Activated CD4-positive, alpha-beta memory T cell treated with anti-CD3 and anti-CD28 coated beads for 36 hours (primary cell): Measurements from ENCODE around the gene SMYD1. TPM values are rescaled to one million over a fixed set of nuclear protein-coding genes. Genes with fewer than 3 reads are reported as not detected.

Experiments
- CTCF ChIA-PET: fragments of 350-600 bp; sonication (Branson Sonifier 250); formaldehyde crosslinking; loops from one replicate; lab custom pipeline; 2021; ENCODE audit warnings: antibody characterized with exemption, inconsistent platforms; lab: Charles Lee
- POLR2A ChIA-PET: fragments of 350-600 bp; sonication (Branson Sonifier 250); formaldehyde crosslinking; loops from one replicate; lab custom pipeline; 2021; ENCODE audit warnings: antibody characterized with exemption; lab: Charles Lee
- DNase-seq: peaks from one replicate; pipeline ENCODE4 v3.0.0-alpha.2; 2020
- H3K27ac Mint-ChIP-seq: one replicate; pipeline ENCODE4 v1.8.0; 2021; ENCODE audit warnings: mixed read lengths
- H3K27me3 Mint-ChIP-seq: one replicate; pipeline ENCODE4 v1.8.0; 2021; ENCODE audit warnings: mixed read lengths
- H3K36me3 Mint-ChIP-seq: one replicate; pipeline ENCODE4 v1.8.0; 2021; ENCODE audit warnings: mixed read lengths
- H3K4me1 Mint-ChIP-seq: one replicate; pipeline ENCODE4 v1.8.0; 2021; ENCODE audit warnings: low read depth, mixed read lengths
- H3K4me3 Mint-ChIP-seq: one replicate; pipeline ENCODE4 v1.8.0; 2021; ENCODE audit warnings: mild to moderate bottlenecking, mixed read lengths
- H3K9me3 Mint-ChIP-seq: one replicate; pipeline ENCODE4 v1.8.0; 2021; ENCODE audit warnings: mixed read lengths
- intact Hi-C: fragments of 100-400 bp; cut with micrococcal nuclease; formaldehyde crosslinking; loops from one replicate; pipeline ENCODE4 v1.15.1; 2023
- total RNA-seq, 2 experiments: library from RNA; stranded (reverse); gene quantifications; one replicate each; pipeline ENCODE4 v1.2.3, GENCODE V29; 2021

SMYD1 gene
- total RNA-seq, 2 experiments from 2014 or later, result not detected

DNA sequence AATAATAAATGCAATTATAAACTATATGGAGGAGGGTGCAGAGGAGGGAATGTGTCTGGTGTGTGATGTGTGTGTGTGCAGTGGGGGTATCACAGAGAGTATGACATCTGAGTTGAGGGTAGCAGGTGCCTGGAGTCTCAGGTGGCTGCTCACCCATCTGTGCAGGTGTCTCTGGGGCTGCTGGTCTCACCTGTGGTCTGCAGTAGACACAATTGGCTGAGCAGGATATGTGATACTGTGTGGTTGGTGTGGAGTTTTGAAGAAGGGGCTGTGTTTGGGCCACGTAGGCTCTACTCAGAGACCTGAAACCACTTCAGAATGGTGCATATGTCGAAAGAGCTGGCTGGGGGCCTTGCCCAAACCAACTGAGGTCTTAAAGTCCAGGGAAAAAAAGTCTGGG lies 43.2 kb downstream of the SMYD1 start:
- Mint-ChIP-seq H3K9me3 (no peaks in the 10 kb centered on the region), H3K4me3 (no peak overlapping the region), H3K27ac (no peak overlapping the region), H3K4me1 (no peaks in the 10 kb centered on the region), H3K27me3 (no peaks in the 10 kb centered on the region), H3K36me3 (no peaks in the 10 kb centered on the region)
- intact Hi-C loops, result no loop called here
- no peak for DNase-seq
- ChIA-PET CTCF (no interaction called here), POLR2A (no interaction called here)

GRCh38 chr2:88113069-88113468 lies 45.4 kb downstream of the SMYD1 start:
- ChIA-PET POLR2A (no interaction called here), CTCF (no interaction called here)
- Mint-ChIP-seq H3K4me1 (no peaks in the 10 kb centered on the region), H3K4me3 (no peak overlapping the region), H3K27ac (no peak overlapping the region), H3K27me3 (no peaks in the 10 kb centered on the region), H3K36me3 (no peaks in the 10 kb centered on the region), H3K9me3 (no peaks in the 10 kb centered on the region)
- DNase-seq, result no peak
- intact Hi-C loops, result no loop called here

- Mint-ChIP-seq H3K27ac (no peak overlapping the region), H3K36me3 (no peaks in the 10 kb centered on the region), H3K4me3 (no peak overlapping the region), H3K9me3 (no peaks in the 10 kb centered on the region), H3K4me1 (no peaks in the 10 kb centered on the region), H3K27me3 (no peaks in the 10 kb centered on the region)
- CTCF ChIA-PET, result no interaction called here
- DNase-seq, result no peak
- POLR2A ChIA-PET, result no interaction called here
- intact Hi-C loops, result no loop called here
Measured at GRCh38 chr2:88114889-88115288, 47.3 kb downstream of the SMYD1 start.

- CTCF ChIA-PET, result no interaction called here
Measured at GRCh38 chr2:88115825-88116518, 48.3 kb downstream of the SMYD1 start.

DNA sequence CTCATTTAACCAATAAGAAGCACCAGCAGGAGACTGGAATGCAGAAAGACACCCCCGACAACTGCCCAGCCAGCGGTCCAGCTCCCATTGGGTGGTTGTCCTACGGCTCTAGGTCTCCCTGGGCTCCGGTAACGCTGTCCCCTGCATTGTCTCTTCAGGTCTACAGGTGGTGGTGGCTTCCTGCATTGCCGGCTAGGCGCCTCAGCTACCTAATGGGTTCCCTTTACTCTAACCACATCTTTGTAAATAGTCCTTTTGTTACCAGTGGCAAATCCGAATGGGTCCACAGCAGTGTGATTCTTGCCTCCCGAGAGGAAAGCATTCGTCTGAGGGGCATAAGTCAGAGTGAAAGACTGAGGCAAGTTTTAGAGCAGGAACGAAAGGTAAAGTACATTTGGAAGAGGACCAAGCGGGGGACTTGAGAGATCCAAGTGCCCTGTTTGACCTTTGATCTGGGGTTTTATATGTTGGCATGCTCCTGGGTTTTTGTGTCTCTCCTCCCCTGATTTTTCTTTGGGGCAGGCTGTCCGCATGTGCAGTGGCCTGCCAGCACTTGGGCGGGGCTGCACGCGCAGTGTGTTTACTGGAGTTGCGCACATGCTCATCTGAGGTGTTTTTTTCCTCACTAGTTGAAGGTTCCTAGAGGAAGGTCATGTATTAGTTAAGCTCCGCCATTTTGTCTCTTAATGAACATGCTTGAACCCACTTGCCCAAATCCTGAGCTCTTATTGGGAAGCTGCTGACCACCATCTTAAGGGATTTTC lies 49.2 kb downstream of the SMYD1 start:
- no peaks in the 10 kb centered on the region for H3K4me1 Mint-ChIP-seq
- no peak overlapping the region for H3K27ac Mint-ChIP-seq
- no peak overlapping the region for H3K4me3 Mint-ChIP-seq
- H3K9me3 Mint-ChIP-seq, result no peaks in the 10 kb centered on the region
- no peaks in the 10 kb centered on the region for H3K36me3 Mint-ChIP-seq
- ChIA-PET POLR2A (no interaction called here), CTCF (interaction anchor here (1.1 kb wide), 1 partner anchor 56 kb away, joined by 3 read pairs; no protein-coding TSS in a partner anchor)
- intact Hi-C loops, result no loop called here
- no peaks in the 10 kb centered on the region for H3K27me3 Mint-ChIP-seq
- no peak for DNase-seq

More at GRCh38 chr2:88115825-88116518, 48.3 kb downstream of the SMYD1 start:
- no peak overlapping the region for H3K27ac Mint-ChIP-seq
- H3K4me1 Mint-ChIP-seq, result no peaks in the 10 kb centered on the region
- H3K27me3 Mint-ChIP-seq, result no peaks in the 10 kb centered on the region
- POLR2A ChIA-PET, result no interaction called here
- no peaks in the 10 kb centered on the region for H3K36me3 Mint-ChIP-seq
- DNase-seq, result no peak
- intact Hi-C loops, result no loop called here
- no peaks in the 10 kb centered on the region for H3K9me3 Mint-ChIP-seq
- no peak overlapping the region for H3K4me3 Mint-ChIP-seq

DNA sequence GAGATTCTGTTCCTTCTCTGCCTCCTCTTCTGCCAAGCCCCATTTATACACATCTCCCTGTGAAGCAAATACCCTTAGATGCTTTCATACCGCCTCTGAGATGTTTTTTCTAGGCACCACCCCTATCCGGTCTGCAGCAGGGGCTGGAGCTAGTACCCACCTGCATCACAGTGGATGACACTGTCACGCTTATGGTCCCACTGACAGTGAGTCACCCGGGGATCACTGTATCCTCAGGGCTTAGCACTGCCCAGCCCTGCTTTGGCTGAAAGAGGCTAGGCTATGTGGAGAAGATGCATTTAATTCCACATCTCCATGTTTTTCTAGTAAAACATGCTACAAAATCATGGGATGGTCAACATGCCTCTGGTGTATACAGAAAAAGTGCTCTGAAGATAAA lies 50.3 kb downstream of the SMYD1 start:
- POLR2A ChIA-PET, result no interaction called here
- CTCF ChIA-PET, result no interaction called here
- H3K27me3 Mint-ChIP-seq, result peaks cover 3% of the 10 kb centered on the region

DNA sequence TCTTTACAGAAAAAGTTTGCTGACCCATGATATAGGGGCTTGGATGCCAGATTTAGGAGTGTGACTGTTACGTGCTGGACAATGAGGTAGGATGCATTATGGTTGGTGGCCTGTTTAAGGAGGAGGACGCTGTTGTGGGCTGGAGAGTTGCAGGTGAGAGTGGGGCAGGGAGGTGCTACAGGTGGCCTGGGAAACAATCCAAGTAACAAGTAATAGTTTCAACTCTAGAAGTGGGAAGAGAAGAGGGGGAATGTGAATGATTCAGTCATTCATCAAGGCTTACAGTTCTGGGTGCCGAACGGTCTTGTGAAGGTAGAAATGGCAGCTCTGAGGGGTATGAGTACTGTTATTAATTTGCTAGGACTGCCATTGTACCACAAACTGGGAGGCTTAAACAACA lies 54.1 kb downstream of the SMYD1 start:
- no peaks in the 10 kb centered on the region for H3K4me1 Mint-ChIP-seq

More for the DNA sequence above, 50.3 kb downstream of the SMYD1 start:
- no peak for DNase-seq
- H3K27ac Mint-ChIP-seq, result no peak overlapping the region
- H3K36me3 Mint-ChIP-seq, result no peaks in the 10 kb centered on the region
- no peak overlapping the region for H3K4me3 Mint-ChIP-seq
- H3K9me3 Mint-ChIP-seq, result no peaks in the 10 kb centered on the region
- H3K4me1 Mint-ChIP-seq, result no peaks in the 10 kb centered on the region
- intact Hi-C loops, result no loop called here

GRCh38 chr2:88122141-88122884 lies 54.7 kb downstream of the SMYD1 start:
- ChIA-PET POLR2A (no interaction called here), CTCF (no interaction called here)
- Mint-ChIP-seq H3K9me3 (no peaks in the 10 kb centered on the region), H3K36me3 (no peaks in the 10 kb centered on the region), H3K27me3 (peaks cover 7% of the 10 kb centered on the region), H3K27ac (no peak overlapping the region), H3K4me1 (no peaks in the 10 kb centered on the region), H3K4me3 (no peak overlapping the region)
- intact Hi-C loops, result no loop called here
- DNase-seq, result no peak

More for the DNA sequence above, 54.1 kb downstream of the SMYD1 start:
- no peaks in the 10 kb centered on the region for H3K36me3 Mint-ChIP-seq
- POLR2A ChIA-PET, result no interaction called here
- intact Hi-C loops, result no loop called here
- no peak overlapping the region for H3K27ac Mint-ChIP-seq
- H3K9me3 Mint-ChIP-seq, result no peaks in the 10 kb centered on the region
- no peak for DNase-seq
- CTCF ChIA-PET, result no interaction called here
- H3K4me3 Mint-ChIP-seq, result no peak overlapping the region
- H3K27me3 Mint-ChIP-seq, result peaks cover 7% of the 10 kb centered on the region

DNA sequence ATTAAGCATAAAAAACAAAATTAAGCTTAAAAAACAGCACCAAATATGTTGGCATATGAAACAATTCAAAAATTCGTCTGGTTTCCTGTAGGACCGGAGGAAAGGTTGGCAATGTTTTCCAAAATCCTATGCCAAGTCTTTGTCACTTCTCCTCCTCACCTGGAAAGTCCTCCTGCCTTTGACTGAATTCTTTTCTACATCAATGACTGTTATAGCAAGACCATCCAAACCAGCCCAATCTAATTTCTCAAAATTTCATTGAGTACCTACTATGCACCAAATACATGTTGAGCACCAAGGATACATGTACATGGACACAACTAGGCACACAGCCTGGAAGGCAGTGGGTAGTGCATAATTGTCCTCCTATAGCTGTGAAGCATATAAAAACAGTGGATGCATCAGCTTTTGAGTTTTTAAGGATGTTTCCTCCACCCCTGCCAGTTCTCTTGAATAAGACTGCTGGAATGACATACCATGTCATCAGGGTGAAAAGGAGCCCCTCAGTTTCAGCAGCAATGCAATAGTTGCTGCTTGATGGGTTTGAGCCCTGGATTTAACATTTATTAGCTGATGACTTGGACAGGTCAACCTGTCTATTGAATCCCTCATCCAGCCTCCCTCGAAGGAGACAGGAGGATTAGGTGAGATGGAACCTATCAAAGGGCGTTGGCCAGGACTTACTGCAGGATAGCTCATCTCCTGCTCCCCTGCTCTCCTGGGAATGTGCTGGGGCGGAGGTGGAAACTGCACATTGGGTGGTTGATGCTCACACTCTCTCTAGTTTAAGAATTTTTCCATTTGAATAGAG lies 55.7 kb downstream of the SMYD1 start:
- H3K9me3 Mint-ChIP-seq, result no peaks in the 10 kb centered on the region
- CTCF ChIA-PET, result no interaction called here
- no peak for DNase-seq
- no peaks in the 10 kb centered on the region for H3K4me1 Mint-ChIP-seq
- POLR2A ChIA-PET, result no interaction called here
- H3K4me3 Mint-ChIP-seq, result no peak overlapping the region
- H3K36me3 Mint-ChIP-seq, result no peaks in the 10 kb centered on the region
- peaks cover 7% of the 10 kb centered on the region for H3K27me3 Mint-ChIP-seq
- H3K27ac Mint-ChIP-seq, result no peak overlapping the region
- intact Hi-C loops, result no loop called here

DNA sequence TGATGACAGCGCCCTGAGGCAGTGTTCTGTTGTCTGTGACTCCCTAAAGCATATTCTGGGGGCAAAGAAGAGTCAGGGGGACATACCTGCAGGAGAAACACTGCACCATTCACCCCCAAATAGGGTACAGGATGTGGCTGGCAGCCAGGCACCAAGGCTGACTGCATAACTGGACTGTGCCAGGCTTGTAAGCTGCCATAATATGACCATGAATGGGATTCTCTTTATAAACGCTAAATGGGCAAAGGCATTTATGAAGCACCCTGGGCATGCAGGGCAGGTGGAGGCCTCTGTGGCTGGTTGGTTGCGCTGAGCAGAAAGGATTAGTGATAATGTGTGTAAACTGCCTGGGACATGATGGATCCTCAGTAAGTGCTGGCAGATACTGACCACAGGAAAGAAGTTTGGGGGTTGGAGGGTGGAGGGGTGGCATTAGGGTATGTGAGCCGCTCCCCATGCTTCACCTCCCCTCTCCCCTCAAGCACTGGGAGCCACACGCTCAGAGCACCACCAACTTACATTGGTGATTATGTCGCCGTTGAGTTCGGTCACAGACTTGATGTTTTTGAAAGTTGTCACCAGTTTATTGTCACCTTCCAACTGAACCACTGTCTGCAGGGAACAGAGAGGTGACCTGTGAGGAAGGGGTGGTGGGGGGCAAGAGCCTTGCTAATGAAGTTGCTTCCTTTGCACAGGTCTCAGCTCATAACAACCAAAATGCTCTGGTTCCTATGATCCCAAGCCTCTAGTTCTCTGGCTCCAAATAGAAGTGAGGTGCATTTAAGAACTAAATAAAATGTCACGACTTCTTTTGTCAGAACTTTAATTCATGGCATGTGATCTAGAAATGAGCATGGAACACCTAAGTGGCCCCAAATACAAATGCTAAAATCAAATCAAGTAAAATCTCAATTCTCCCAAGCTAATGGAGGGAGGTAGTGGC lies 56.6 kb downstream of the SMYD1 start:
- ChIA-PET CTCF (no interaction called here), POLR2A (no interaction called here)
- Mint-ChIP-seq H3K36me3 (no peaks in the 10 kb centered on the region), H3K4me3 (no peak overlapping the region), H3K9me3 (no peaks in the 10 kb centered on the region), H3K27me3 (peaks cover 7% of the 10 kb centered on the region), H3K27ac (no peak overlapping the region), H3K4me1 (no peaks in the 10 kb centered on the region)
- DNase-seq, result no peak
- intact Hi-C loops, result no loop called here

- Mint-ChIP-seq H3K4me3 (no peak overlapping the region), H3K27me3 (peaks cover 7% of the 10 kb centered on the region), H3K9me3 (no peaks in the 10 kb centered on the region), H3K4me1 (no peaks in the 10 kb centered on the region), H3K27ac (no peak overlapping the region), H3K36me3 (no peaks in the 10 kb centered on the region)
- DNase-seq, result no peak
- POLR2A ChIA-PET, result no interaction called here
- intact Hi-C loops, result no loop called here
- CTCF ChIA-PET, result no interaction called here
Measured at GRCh38 chr2:88125344-88125923, 57.8 kb downstream of the SMYD1 start.
